Mammary epithelial cell (primary cell): ENCODE results near the gene WFDC10A.
"Not testable (repeated sequence)": the region's sequence is repeated elsewhere in the genome, so short reads cannot be mapped to it uniquely, and the experiment has no call there.

Experiments
- EZH2 ChIP-seq: IDR thresholded peaks from 2 replicates; pipeline ENCODE4 v1.6.1; 2012; ENCODE audit warnings: low read length, inconsistent platforms, borderline replicate concordance
- TF ChIP-seq, protein P1 (sequence below), 2 donors: IDR thresholded peaks in 1 of 2; conservative IDR thresholded peaks in 1 of 2; 2 replicates each; pipeline ENCODE4 v1.5.1; 2011 to 2012; ENCODE audit warnings: inconsistent platforms in 2 of 2, low read length in 2 of 2, mild to moderate bottlenecking in 2 of 2, control low read depth in 1 of 2, low read depth in 1 of 2; ENCODE audit not compliant: insufficient read depth in 1 of 2; ENCODE audit errors: extremely low read depth in 1 of 2

DNA sequence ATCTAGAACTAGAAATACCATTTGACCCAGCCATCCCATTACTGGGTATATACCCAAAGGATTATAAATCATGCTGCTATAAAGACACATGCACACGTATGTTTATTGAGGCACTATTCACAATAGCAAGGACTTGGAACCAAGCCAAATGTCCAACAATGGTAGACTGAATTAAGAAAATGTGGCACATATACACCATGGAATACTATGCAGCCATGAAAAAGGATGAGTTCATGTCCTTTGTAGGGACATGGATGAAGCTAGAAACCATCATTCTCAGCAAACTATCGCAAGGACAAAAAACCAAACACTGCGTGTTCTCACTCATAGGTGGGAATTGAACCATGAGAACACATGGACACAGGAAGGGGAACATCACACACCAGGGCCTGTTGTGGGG, 27.5 kb downstream of the WFDC10A start:
- TF ChIP-seq, protein P1, sequence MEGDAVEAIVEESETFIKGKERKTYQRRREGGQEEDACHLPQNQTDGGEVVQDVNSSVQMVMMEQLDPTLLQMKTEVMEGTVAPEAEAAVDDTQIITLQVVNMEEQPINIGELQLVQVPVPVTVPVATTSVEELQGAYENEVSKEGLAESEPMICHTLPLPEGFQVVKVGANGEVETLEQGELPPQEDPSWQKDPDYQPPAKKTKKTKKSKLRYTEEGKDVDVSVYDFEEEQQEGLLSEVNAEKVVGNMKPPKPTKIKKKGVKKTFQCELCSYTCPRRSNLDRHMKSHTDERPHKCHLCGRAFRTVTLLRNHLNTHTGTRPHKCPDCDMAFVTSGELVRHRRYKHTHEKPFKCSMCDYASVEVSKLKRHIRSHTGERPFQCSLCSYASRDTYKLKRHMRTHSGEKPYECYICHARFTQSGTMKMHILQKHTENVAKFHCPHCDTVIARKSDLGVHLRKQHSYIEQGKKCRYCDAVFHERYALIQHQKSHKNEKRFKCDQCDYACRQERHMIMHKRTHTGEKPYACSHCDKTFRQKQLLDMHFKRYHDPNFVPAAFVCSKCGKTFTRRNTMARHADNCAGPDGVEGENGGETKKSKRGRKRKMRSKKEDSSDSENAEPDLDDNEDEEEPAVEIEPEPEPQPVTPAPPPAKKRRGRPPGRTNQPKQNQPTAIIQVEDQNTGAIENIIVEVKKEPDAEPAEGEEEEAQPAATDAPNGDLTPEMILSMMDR (conservative IDR thresholded peaks at IDR 0.05 in 1 of 2, IDR thresholded peaks at IDR 0.05 in 1 of 2; ENCODE audit: extremely low read depth in 1 of 2, insufficient read depth in 1 of 2, low read depth in 1 of 2, low read length in 2 of 2) = not testable (repeated sequence)
- not testable (repeated sequence) for TF ChIP-seq EZH2
